HG03460 (cell line): Measurements from ENCODE around the gene VMP1.
A peak's percentile ranks its signal among the peaks of the same experiment; 100 is the strongest.
"Not testable (repeated sequence)": the region's sequence is repeated elsewhere in the genome, so short reads cannot be mapped to it uniquely, and the experiment has no call there.

Experiments
- ATAC-seq: cut with Tn5 transposase; IDR thresholded peaks from one replicate; pipeline ENCODE4 v1.9.1; 2021; ENCODE audit not compliant: unreplicated experiment

The VMP1 gene

DNA sequence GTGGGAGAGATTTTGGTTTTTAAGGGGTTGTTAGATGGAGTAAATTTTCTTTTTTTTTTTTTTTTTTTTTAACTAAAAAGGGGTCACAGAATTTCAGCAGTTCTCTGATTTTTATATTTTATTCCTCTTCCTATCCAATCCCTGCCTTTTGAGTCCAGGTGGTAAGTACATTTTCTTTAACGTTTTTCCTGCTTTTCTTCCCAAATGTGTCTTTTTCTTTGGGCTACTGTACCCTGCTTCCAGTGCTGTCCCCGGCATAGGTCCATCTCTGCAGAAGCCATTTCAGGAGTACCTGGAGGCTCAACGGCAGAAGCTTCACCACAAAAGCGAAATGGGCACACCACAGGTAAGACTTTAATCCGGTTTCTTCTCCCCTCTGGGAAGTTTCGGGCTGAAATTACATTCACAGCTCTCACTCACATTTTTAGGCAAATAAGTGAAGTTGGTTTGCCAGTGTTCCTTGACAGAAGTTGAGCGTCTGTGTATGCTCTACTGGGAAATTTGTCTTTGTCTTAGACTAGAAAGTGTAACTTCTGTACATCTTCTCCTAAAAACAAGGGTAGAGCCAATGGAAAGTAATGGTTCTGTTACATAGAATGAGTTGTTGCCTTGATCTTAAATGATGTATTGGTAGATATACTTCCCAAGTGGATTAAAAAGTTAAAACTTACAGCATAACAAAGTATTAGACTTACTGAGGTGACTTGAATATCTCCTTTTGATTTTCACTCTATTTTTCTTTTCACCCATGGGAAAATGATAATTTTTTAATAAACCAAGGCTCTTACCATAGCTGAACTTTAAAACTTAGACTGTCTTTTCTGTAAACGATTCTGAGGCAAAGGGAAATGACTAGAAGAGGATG lies 130.8 kb downstream of the VMP1 start:
- ATAC-seq = no peak

DNA sequence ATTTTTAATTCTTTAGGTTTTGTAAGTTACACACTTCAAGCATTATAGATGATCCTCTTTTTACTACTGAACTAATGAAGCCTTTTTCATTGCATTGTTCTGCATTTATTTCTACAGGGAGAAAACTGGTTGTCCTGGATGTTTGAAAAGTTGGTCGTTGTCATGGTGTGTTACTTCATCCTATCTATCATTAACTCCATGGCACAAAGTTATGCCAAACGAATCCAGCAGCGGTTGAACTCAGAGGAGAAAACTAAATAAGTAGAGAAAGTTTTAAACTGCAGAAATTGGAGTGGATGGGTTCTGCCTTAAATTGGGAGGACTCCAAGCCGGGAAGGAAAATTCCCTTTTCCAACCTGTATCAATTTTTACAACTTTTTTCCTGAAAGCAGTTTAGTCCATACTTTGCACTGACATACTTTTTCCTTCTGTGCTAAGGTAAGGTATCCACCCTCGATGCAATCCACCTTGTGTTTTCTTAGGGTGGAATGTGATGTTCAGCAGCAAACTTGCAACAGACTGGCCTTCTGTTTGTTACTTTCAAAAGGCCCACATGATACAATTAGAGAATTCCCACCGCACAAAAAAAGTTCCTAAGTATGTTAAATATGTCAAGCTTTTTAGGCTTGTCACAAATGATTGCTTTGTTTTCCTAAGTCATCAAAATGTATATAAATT lies 132.3 kb downstream of the VMP1 start:
- no peak for ATAC-seq

DNA sequence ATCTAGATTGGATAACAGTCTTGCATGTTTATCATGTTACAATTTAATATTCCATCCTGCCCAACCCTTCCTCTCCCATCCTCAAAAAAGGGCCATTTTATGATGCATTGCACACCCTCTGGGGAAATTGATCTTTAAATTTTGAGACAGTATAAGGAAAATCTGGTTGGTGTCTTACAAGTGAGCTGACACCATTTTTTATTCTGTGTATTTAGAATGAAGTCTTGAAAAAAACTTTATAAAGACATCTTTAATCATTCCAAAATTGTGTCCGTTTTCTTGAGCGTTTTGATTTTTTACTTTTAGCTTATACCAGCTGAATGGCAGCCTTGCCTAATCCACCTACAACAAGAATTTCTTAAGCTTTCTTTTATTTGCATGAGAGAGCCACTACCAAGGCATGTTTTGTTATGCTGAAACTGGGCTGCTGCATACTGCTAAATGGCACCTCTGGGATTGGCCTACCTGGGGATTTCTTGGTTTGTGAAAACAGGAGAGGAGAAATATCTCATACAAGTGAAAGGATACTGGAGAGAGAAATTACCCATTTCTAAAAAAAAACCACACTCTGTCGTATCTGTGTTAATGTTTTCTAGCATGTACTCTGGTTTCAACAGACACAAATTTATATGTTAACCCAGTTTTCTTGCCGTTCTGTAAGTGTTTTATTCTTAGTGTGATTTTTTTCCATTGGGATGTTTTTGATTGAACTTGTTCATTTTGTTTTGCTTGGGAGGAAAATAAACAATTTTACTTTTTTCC lies 133.1 kb downstream of the VMP1 start:
- ATAC-seq = no peak

DNA sequence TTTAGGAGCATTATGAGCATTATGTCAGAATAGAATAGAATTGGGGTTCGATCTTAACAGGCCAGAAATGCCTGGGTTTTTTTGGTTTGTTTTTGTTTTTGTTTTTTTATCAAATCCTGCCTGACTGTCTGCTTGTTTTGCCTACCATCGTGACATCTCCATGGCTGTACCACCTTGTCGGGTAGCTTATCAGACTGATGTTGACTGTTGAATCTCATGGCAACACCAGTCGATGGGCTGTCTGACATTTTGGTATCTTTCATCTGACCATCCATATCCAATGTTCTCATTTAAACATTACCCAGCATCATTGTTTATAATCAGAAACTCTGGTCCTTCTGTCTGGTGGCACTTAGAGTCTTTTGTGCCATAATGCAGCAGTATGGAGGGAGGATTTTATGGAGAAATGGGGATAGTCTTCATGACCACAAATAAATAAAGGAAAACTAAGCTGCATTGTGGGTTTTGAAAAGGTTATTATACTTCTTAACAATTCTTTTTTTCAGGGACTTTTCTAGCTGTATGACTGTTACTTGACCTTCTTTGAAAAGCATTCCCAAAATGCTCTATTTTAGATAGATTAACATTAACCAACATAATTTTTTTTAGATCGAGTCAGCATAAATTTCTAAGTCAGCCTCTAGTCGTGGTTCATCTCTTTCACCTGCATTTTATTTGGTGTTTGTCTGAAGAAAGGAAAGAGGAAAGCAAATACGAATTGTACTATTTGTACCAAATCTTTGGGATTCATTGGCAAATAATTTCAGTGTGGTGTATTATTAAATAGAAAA lies 133.8 kb downstream of the VMP1 start:
- ATAC-seq = not testable (repeated sequence)

- ATAC-seq = not testable (repeated sequence)
Observed at GRCh38 chr17:59841882-59842263, 134.4 kb downstream of the VMP1 start.

DNA sequence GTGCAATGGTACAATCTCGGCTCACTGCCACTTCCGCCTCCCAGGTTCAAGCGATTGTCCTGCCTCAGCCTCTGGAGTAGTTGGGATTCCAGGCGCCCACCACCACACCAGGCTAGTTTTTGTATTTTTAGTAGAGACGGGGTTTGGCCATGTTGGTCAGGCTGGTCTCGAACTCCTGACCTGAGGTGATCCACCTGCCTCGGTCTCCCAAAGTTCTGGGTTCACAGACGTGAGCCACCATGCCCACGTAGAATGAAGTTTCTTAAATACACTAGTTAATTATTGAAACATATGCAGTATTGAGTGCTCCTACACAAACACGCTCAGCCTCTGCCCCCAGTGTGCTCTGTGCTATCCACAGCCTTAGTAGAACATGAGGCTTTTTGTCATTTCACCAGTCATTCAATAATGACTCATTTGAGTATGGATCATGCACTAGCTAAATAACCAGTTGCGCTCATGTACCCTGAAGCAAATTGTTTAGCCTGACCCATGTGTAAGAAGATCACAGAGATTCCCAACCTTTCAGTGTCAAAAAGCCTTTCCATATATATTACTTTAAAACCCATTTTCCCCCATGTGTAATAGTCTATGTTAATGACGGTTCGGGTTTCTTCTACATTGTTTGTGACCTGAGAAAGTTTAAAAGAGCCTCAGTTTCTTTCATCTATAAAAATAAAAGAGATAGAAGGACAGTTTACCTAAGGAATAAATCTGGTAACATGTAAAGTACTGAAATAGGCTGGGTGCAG lies 135.6 kb downstream of the VMP1 start:
- no peak for ATAC-seq

- no peak for ATAC-seq
Observed at GRCh38 chr17:59844884-59845594, 137.6 kb downstream of the VMP1 start.

DNA sequence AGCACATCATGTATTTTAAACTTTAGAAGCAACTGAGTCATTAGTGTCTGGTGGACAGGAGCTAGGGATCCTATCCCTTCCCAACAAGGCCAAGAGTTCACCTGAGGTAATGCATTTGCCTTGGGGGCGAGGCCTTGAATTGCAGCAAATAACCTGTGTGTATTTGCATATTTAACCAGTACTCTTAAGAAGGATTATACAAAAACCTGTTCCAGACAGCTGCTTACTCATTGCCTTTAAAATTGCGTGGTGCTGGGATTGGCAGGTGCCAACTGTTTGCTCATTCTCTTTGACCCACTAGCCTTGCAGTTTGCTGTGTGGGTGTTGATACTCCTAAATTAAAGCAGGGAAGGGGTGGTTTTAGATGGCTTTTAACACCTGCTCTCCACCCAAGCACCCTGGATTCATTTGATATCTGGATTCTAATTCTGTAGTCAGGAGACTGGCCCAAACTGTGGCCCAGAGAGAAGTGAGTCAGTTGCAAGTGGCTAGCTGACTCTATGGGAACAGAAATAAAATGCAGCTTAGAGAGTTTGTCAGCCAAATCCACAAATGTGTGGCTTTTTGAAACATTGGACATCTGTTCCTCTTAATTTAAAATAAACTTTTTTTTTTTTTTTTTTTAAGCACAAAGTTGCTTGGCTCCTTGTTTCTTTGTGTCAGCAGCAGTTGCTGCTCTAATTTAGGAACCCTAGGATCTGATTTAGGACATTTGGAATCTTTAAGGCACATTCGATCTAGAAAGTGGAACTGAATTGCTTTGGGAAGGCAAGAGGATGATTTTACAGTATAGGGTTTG lies 138.3 kb downstream of the VMP1 start:
- no peak for ATAC-seq

DNA sequence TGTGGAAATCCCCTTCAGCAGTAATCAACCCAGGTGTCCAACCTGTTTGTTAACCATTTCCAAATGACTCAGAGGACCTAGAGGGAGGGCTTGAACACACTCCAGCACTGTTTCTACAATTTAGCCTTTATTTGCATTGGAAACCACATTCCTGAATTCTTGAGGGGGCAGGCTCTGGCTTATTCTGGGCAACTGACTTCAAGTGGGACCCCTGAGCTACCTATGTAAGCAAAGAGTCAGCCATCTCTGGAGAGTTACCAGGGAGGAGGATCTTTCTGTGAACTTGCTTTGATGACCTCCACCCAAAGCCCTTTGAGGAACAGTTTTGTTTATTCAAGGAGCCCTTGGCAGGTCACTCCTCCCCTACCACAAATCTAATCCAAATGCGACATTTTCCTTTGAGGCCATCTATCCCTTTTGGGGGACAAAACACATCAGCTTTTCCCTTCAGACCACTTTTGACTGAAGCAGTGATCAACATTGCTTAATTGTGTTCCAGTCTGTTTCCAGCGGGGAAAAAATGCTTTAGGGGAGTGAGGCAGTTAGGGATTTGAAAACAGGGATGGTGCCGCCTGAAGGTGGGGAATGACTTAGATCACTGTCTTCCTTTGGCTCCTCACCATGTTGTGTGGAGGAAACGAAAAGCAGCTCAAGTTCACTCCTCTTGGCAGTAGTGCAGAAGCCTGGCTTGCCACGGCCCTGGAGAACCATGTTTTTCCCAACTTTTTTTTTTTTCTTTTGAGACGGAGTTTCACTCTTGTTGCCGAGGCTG lies 139.1 kb downstream of the VMP1 start:
- ATAC-seq = peak; percentile 44

DNA sequence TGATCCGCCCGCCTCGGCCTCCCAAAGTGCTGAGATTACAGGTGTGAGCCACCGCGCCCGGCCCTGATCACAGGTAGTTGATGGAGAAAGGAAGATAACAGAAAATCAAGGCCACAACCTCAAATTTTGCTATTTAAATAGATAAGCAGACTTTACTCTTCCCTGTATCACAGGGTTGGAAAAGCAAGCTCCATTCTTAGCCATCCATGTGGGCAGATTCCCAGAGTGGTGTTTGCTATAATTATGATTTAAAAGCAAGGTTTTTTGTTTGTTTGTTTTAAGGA lies 140.9 kb downstream of the VMP1 start:
- no peak for ATAC-seq

DNA sequence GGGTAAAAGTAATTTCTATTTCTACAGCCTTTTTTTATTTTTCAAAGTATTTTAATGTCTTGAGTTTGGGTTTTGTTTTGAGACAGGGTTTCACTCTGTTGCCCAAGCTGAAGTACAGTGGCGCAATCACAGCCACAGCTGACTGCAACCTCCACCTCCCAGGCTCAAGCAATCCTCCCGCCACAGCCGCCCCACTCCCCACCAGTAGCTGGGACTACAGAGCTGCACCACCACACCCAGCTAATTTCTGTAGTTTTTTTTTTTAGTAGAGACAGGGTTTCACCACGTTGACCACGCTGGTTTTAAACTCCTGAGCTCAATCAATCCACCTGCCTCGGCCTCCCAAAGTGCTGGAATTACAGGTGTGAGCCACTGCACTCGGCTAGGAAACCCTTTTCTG lies 141.3 kb downstream of the VMP1 start:
- peak; percentile 34 for ATAC-seq

DNA sequence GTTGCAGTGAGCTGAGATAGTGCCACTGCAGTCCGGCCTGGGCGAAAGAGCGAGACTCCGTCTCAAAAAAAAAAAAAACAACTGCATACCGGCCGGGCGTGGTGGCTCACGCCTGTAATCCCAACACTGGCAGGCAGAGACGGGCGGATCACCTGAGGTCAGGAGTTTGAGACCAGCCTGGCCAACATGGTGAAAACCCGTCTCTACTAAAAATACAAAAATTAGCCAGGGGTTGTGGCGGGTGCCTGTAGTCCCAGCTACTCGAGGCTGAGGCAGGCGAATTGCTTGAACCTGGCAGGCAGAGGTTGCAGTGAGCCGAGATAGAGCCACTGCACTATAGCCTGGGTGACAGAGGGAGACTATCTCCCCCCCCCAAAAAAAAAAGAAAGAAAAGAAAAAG lies 142.9 kb downstream of the VMP1 start:
- not testable (repeated sequence) for ATAC-seq

- ATAC-seq = no peak
Observed at GRCh38 chr17:59851439-59852375, 144.3 kb downstream of the VMP1 start.

GRCh38 chr17:59852847-59853167 lies 145.4 kb downstream of the VMP1 start:
- not testable (repeated sequence) for ATAC-seq

DNA sequence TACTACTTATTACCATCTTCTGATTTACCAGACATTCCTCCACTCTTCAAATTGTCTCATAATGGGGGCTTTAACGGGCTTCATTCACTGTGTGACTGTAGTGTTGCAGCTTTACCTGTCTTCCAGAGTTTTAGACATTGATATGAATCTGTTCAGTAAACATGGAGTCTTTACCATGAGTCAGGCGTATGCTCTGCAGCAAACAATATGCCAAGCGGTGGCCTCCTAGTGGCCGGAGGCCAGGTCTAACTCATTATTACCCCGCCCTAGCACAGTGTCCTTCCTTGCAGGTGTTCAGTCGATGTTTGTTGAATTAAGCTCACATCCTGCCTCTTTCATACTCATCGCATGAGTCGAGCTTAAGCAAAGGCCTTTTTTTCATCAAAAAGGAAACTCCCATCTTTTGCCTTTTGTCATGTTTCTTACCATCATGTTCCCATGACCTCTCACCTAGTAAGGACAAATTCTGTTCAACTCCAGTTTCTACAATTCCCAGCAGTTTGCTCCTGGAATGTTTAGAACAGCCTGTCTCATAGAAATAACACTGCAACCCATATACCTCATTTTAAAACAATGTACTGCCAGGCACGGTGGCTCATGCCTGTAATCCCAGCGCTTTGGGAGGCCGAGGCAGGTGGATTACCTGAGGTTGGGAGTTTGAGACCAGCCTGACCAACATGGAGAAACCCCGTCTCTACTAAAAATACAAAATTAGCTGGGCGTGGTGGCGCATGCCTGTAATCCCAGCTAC lies 145.9 kb downstream of the VMP1 start:
- ATAC-seq = no peak

GRCh38 chr17:59853919-59854729 lies 146.7 kb downstream of the VMP1 start:
- not testable (repeated sequence) for ATAC-seq
